Measurements from ENCODE around the gene RORB. TPM values are rescaled to one million over a fixed set of nuclear protein-coding genes. Genes with fewer than 3 reads are reported as not detected.

Gene RORB
- total RNA-seq, 1 donor from 2014 or later: 0.11 TPM

DNA sequence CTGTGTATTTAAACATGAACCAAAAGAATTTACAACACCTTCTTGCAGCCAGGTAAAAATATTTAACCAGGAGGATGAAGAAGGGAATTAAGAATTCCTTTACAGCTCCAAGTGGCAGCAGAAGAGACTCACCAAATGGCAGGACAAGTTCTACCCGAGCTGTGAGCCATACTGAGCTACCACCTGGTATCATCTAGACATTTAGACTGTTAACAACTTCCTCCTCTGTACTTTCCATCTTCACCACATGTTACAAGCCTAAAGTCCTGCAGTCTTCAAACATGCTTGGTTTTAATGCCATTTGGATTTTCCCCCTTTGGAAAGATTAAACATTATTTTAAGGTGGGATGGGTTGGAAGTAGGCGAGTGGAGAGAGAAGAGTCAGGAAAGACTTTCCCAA is 200.4 kb downstream of the RORB start:
- Histone ChIP-seq H3K4me3 (ENCODE audit: insufficient read depth, low read depth, low read length) (no peak overlapping the region), H3K27me3 (ENCODE audit: insufficient read depth, low read length) (no peaks in the 10 kb centered on the region), H3K27ac (ENCODE audit: low read depth, low read length) (no peak overlapping the region), H3K79me2 (ENCODE audit: insufficient read depth, low read length) (no peaks in the 10 kb centered on the region), H2AFZ (ENCODE audit: low read depth, low read length) (no peak overlapping the region), H4K20me1 (ENCODE audit: insufficient read depth, low read length) (no peaks in the 10 kb centered on the region), H3K36me3 (ENCODE audit: insufficient read depth, low read length) (no peaks in the 10 kb centered on the region), H3K4me1 (ENCODE audit: insufficient read depth, low read length) (no peaks in the 10 kb centered on the region), H3K9me3 (ENCODE audit: insufficient read depth, low read depth, low read length) (no peaks in the 10 kb centered on the region), H3K9ac (ENCODE audit: low read length) (no peak overlapping the region), H3K4me2 (ENCODE audit: low read length) (no peak overlapping the region)
- H3K27ac Mint-ChIP-seq (ENCODE audit: unreplicated experiment): no peak overlapping the region
- H3K4me1 Mint-ChIP-seq (ENCODE audit: low read depth, unreplicated experiment): peaks cover 7% of the 10 kb centered on the region
- FAIRE-seq (no peak), DNase-seq (ENCODE audit: low read depth) (no peak)
- TF ChIP-seq, protein P1, sequence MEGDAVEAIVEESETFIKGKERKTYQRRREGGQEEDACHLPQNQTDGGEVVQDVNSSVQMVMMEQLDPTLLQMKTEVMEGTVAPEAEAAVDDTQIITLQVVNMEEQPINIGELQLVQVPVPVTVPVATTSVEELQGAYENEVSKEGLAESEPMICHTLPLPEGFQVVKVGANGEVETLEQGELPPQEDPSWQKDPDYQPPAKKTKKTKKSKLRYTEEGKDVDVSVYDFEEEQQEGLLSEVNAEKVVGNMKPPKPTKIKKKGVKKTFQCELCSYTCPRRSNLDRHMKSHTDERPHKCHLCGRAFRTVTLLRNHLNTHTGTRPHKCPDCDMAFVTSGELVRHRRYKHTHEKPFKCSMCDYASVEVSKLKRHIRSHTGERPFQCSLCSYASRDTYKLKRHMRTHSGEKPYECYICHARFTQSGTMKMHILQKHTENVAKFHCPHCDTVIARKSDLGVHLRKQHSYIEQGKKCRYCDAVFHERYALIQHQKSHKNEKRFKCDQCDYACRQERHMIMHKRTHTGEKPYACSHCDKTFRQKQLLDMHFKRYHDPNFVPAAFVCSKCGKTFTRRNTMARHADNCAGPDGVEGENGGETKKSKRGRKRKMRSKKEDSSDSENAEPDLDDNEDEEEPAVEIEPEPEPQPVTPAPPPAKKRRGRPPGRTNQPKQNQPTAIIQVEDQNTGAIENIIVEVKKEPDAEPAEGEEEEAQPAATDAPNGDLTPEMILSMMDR (IDR thresholded peaks at IDR 0.05; ENCODE audit: insufficient read depth, low read depth, low read length): no peak
- TF ChIP-seq EZH2 (IDR thresholded peaks at IDR 0.05; ENCODE audit: insufficient read depth, low read length): no peak
- no peak overlapping the region for H3K4me3 Mint-ChIP-seq (ENCODE audit: unreplicated experiment)
- no peaks in the 10 kb centered on the region for H3K9me3 Mint-ChIP-seq (ENCODE audit: unreplicated experiment)
- H3K27me3 Mint-ChIP-seq (ENCODE audit: low read depth, unreplicated experiment): no peaks in the 10 kb centered on the region
- no peaks in the 10 kb centered on the region for H3K36me3 Mint-ChIP-seq (ENCODE audit: low read depth, unreplicated experiment)

DNA sequence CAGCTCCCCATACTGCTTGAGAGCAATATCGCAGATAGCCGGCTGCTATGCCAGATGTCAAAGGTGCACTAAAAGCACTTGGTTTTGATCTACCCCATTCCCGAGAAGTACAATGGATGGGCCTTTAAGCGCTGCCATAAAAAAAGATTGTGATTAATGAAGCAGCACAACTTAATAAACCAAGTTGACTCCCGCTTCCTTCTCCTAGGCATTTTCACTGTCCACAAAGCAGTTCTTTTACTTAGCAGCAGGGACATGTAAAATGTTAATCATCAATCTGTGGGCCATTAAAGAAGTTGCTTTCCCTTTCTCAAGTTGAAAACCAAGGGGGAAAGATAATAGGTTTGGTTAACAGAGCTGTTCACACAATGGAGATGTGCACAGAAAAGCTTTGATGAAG is 214.2 kb downstream of the RORB start:
- H3K4me2 ChIP-seq (ENCODE audit: low read length): no peak overlapping the region
- H3K27ac Mint-ChIP-seq (ENCODE audit: unreplicated experiment): no peak overlapping the region
- no peaks in the 10 kb centered on the region for H3K9me3 ChIP-seq (ENCODE audit: insufficient read depth, low read depth, low read length)
- no peak overlapping the region for H3K27ac ChIP-seq (ENCODE audit: low read depth, low read length)
- no peaks in the 10 kb centered on the region for H3K4me1 ChIP-seq (ENCODE audit: insufficient read depth, low read length)
- H3K27me3 ChIP-seq (ENCODE audit: insufficient read depth, low read length): no peaks in the 10 kb centered on the region
- no peaks in the 10 kb centered on the region for H3K36me3 Mint-ChIP-seq (ENCODE audit: low read depth, unreplicated experiment)
- no peak for DNase-seq (ENCODE audit: low read depth)
- no peak overlapping the region for H2AFZ ChIP-seq (ENCODE audit: low read depth, low read length)
- H3K36me3 ChIP-seq (ENCODE audit: insufficient read depth, low read length): no peaks in the 10 kb centered on the region
- TF ChIP-seq, protein P1 (IDR thresholded peaks at IDR 0.05; ENCODE audit: insufficient read depth, low read depth, low read length): no peak
- H4K20me1 ChIP-seq (ENCODE audit: insufficient read depth, low read length): no peaks in the 10 kb centered on the region
- no peaks in the 10 kb centered on the region for H3K27me3 Mint-ChIP-seq (ENCODE audit: low read depth, unreplicated experiment)
- H3K4me3 Mint-ChIP-seq (ENCODE audit: unreplicated experiment): no peak overlapping the region
- H3K9ac ChIP-seq (ENCODE audit: low read length): no peak overlapping the region
- FAIRE-seq: no peak
- no peaks in the 10 kb centered on the region for H3K9me3 Mint-ChIP-seq (ENCODE audit: unreplicated experiment)
- no peaks in the 10 kb centered on the region for H3K4me1 Mint-ChIP-seq (ENCODE audit: low read depth, unreplicated experiment)
- no peak overlapping the region for H3K4me3 ChIP-seq (ENCODE audit: insufficient read depth, low read depth, low read length)
- H3K79me2 ChIP-seq (ENCODE audit: insufficient read depth, low read length): no peaks in the 10 kb centered on the region

DNA sequence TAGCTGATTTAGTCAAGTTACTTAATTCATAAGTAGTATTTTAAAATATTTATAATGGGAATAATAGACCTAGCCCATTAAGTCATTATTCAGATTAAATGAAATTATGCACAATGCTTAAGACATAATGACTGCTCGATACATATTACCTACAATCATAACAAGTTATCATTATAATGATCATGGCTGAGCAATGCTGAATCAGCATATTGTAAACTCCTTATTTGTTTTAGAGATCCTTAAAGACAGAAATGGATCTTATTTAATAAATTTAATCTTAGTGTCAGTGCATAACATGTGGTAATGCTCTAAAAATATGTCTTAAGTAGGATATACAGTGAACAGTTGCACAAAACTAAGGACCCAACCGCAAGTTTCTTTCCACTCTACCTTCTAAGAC is 221.6 kb downstream of the RORB start:
- H3K4me3 ChIP-seq (ENCODE audit: insufficient read depth, low read depth, low read length): no peak overlapping the region
- DNase-seq (ENCODE audit: low read depth) (no peak), FAIRE-seq (no peak)
- H3K27me3 ChIP-seq (ENCODE audit: insufficient read depth, low read length): no peaks in the 10 kb centered on the region
- no peak overlapping the region for H2AFZ ChIP-seq (ENCODE audit: low read depth, low read length)
- H3K27ac ChIP-seq (ENCODE audit: low read depth, low read length): no peak overlapping the region
- H4K20me1 ChIP-seq (ENCODE audit: insufficient read depth, low read length): no peaks in the 10 kb centered on the region
- Mint-ChIP-seq H3K27me3 (ENCODE audit: low read depth, unreplicated experiment) (no peaks in the 10 kb centered on the region), H3K4me3 (ENCODE audit: unreplicated experiment) (no peak overlapping the region), H3K36me3 (ENCODE audit: low read depth, unreplicated experiment) (no peaks in the 10 kb centered on the region), H3K9me3 (ENCODE audit: unreplicated experiment) (no peaks in the 10 kb centered on the region), H3K4me1 (ENCODE audit: low read depth, unreplicated experiment) (no peaks in the 10 kb centered on the region), H3K27ac (ENCODE audit: unreplicated experiment) (no peak overlapping the region)
- H3K4me1 ChIP-seq (ENCODE audit: insufficient read depth, low read length): no peaks in the 10 kb centered on the region
- TF ChIP-seq, protein P1 (IDR thresholded peaks at IDR 0.05; ENCODE audit: insufficient read depth, low read depth, low read length): no peak
- TF ChIP-seq EZH2 (IDR thresholded peaks at IDR 0.05; ENCODE audit: insufficient read depth, low read length): no peak
- no peak overlapping the region for H3K4me2 ChIP-seq (ENCODE audit: low read length)
- no peaks in the 10 kb centered on the region for H3K36me3 ChIP-seq (ENCODE audit: insufficient read depth, low read length)
- no peaks in the 10 kb centered on the region for H3K9me3 ChIP-seq (ENCODE audit: insufficient read depth, low read depth, low read length)
- no peak overlapping the region for H3K9ac ChIP-seq (ENCODE audit: low read length)
- no peaks in the 10 kb centered on the region for H3K79me2 ChIP-seq (ENCODE audit: insufficient read depth, low read length)

Data from astrocyte (in vitro differentiated cells and primary cell).